Bronchial epithelial cell (primary cell): ENCODE measurements around the gene NRN1L. TPM values are rescaled to one million over a fixed set of nuclear protein-coding genes. Genes with fewer than 3 reads are reported as not detected.

Source experiments
- DNase-seq: peaks from one replicate; pipeline ENCODE4 v3.0.0-alpha.2; 2010; ENCODE audit warnings: low read depth
- FAIRE-seq: peaks from 2 replicates; lab custom pipeline; 2011; peaks lifted over from hg19 to GRCh38; lab: Jason Lieb, UNC
- H3K27me3 ChIP-seq: 2 replicates; pipeline ENCODE4 v1.5.1; 2011; ENCODE audit warnings: low read length; ENCODE audit not compliant: control insufficient read depth, insufficient read depth
- H3K36me3 ChIP-seq: 2 replicates; pipeline ENCODE4 v1.5.1; 2011; ENCODE audit warnings: low read length; ENCODE audit not compliant: control insufficient read depth, insufficient read depth
- H3K4me3 ChIP-seq: 2 replicates; pipeline ENCODE4 v1.5.1; 2011; ENCODE audit warnings: mild to moderate bottlenecking, low read depth, low read length, control low read depth
- CTCF ChIP-seq: IDR thresholded peaks from 2 replicates; pipeline ENCODE4 v1.5.1; 2011; ENCODE audit warnings: mild to moderate bottlenecking, moderate library complexity, low read length, control low read depth, inconsistent platforms; ENCODE audit not compliant: insufficient read depth, severe bottlenecking
- total RNA-seq: library from RNA; depleted of rRNA; stranded (reverse); fragments of >200 nt; gene quantifications from 2 replicates; pipeline ENCODE4 v1.2.1, GENCODE V29; 2014

NRN1L gene
- total RNA-seq, 1 donor from 2014 or later, result not detected

- TF ChIP-seq CTCF, result no peak
- Histone ChIP-seq H3K4me3 (no peak overlapping the region), H3K27me3 (no peaks in the 10 kb centered on the region), H3K36me3 (peaks cover 18% of the 10 kb centered on the region)
- FAIRE-seq (no peak), DNase-seq (no peak)
These were observed 20.1 kb upstream of the NRN1L start for GRCh38 chr16:67864594-67864993.

- FAIRE-seq (no peak), DNase-seq (peak; percentile 41)
- Histone ChIP-seq H3K36me3 (peaks cover 20% of the 10 kb centered on the region), H3K4me3 (no peak overlapping the region), H3K27me3 (no peaks in the 10 kb centered on the region)
- TF ChIP-seq CTCF, result peak; percentile 57
These were observed 19.4 kb upstream of the NRN1L start for GRCh38 chr16:67865318-67865717.

GRCh38 chr16:67868290-67868689 lies 16.4 kb upstream of the NRN1L start:
- Histone ChIP-seq H3K36me3 (peaks cover 18% of the 10 kb centered on the region), H3K4me3 (no peak overlapping the region), H3K27me3 (no peaks in the 10 kb centered on the region)
- FAIRE-seq, result no peak
- TF ChIP-seq CTCF, result no peak
- no peak for DNase-seq

DNA sequence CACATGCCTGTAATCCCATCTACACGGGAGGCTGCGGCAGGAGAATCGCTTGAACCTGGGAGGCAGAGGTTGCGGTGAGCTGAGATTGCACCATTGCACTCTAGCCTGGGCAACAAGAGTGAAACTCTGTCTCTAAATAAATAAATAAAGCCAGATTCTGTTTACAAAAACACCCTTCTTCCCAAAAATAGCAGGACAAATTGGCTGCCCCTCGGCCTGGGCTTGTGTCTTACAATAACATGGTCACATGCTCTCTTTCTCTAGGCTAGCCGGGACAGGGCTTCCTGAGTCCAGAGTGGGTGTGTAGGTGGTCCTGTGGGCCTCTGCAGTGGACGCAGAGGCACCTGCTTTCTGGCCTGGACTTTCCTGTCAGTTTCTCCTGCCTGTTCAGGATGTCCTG lies 15.0 kb upstream of the NRN1L start:
- no peak for FAIRE-seq

DNA sequence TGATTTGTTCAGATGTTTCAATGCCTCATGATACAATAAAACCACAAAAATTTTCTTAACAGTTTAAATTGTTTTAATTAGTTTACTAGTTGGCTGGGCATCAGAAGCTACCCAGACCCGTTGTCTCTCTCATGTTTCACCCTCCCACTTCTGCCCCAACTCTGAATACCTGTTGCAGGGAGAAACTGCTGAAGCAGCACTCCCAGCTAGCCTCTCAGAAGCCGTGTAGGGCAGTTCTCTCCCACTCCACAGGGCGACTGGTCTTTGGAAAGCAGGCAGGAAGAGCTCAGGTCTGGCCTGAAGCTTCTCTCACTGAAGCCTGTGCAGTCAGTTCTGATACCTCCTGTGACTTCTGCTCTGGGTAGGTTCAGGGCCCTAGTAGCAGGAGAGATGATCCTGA lies 13.4 kb upstream of the NRN1L start:
- Histone ChIP-seq H3K36me3 (peaks cover 17% of the 10 kb centered on the region), H3K27me3 (no peaks in the 10 kb centered on the region), H3K4me3 (no peak overlapping the region)
- FAIRE-seq (no peak), DNase-seq (no peak)
- no peak for TF ChIP-seq CTCF

More for the DNA sequence above, 15.0 kb upstream of the NRN1L start:
- Histone ChIP-seq H3K27me3 (no peaks in the 10 kb centered on the region), H3K4me3 (no peak overlapping the region), H3K36me3 (peaks cover 18% of the 10 kb centered on the region)
- no peak for DNase-seq
- no peak for TF ChIP-seq CTCF

DNA sequence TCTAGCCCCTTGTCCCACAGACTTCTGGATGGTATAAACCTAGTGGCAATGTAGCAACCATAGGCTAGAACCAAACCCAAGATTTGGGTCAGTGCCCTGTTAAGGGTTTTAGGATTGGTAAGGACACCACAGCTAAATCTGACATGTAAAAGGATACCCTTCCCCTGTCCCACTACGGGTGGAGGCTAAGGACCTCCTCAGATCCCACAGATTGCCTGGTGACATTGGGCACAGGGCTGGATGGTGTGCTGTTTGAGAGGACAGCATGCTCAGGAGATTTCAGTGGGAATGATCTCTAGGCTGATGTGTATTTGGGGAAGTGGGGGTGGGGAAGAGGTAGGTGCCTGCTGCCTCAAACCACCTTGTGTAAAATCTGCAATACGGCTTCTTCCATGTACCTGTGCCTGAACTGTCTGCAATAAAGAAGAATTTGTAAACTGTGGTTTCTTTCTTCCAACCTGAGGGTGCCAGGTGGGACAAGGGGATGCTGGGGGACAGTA lies 12.5 kb upstream of the NRN1L start:
- Histone ChIP-seq H3K4me3 (no peak overlapping the region), H3K27me3 (no peaks in the 10 kb centered on the region), H3K36me3 (peaks cover 22% of the 10 kb centered on the region)
- TF ChIP-seq CTCF, result no peak
- FAIRE-seq (no peak), DNase-seq (no peak)
